Mesenchymal stem cell (in vitro differentiated cells and primary cell): Measurements from ENCODE around the gene ALOXE3.
A peak's percentile ranks its signal among the peaks of the same experiment; 100 is the strongest.

Experiments used
- DNase-seq: peaks from one replicate; pipeline ENCODE4 v3.0.0-alpha.2; 2013
- H2AFZ ChIP-seq: one replicate; pipeline ENCODE4 v1.6.1; 2013; ENCODE audit warnings: low read depth, mild to moderate bottlenecking, control low read depth, inconsistent platforms, low read length, moderate library complexity
- H2AK5ac ChIP-seq: 2 replicates; pipeline ENCODE4 v1.6.1; 2013; ENCODE audit warnings: low read length, moderate library complexity, mild to moderate bottlenecking, inconsistent platforms; ENCODE audit not compliant: severe bottlenecking
- H2BK120ac ChIP-seq: one replicate; pipeline ENCODE4 v1.6.1; 2013; ENCODE audit warnings: low read depth, mild to moderate bottlenecking, inconsistent platforms, low read length, moderate library complexity
- H2BK12ac ChIP-seq, 2 experiments: one replicate each; pipeline ENCODE4 v1.6.1; 2013; ENCODE audit warnings: inconsistent platforms in 2 of 2, low read length in 2 of 2, mild to moderate bottlenecking in 2 of 2, moderate library complexity in 2 of 2, control low read depth in 1 of 2
- H2BK15ac ChIP-seq: one replicate; pipeline ENCODE4 v1.6.1; 2013; ENCODE audit warnings: mild to moderate bottlenecking, low read depth, inconsistent platforms; ENCODE audit not compliant: poor library complexity, severe bottlenecking
- H2BK5ac ChIP-seq: 2 replicates; pipeline ENCODE4 v1.6.1; 2013; ENCODE audit warnings: low read depth, mild to moderate bottlenecking, low read length, control low read depth, inconsistent platforms; ENCODE audit not compliant: poor library complexity, severe bottlenecking
- H3K14ac ChIP-seq, 2 experiments: one replicate each; pipeline ENCODE4 v1.6.1; 2013; ENCODE audit warnings: inconsistent platforms in 2 of 2, low read length in 2 of 2, control low read depth in 1 of 2, mild to moderate bottlenecking in 1 of 2, moderate library complexity in 1 of 2
- H3K18ac ChIP-seq, 2 experiments: one replicate each; pipeline ENCODE4 v1.6.1; 2013; ENCODE audit warnings: inconsistent platforms in 2 of 2, low read length in 2 of 2, control low read depth in 1 of 2, low read depth in 1 of 2, mild to moderate bottlenecking in 1 of 2
- H3K23ac ChIP-seq, 2 experiments: one replicate each; pipeline ENCODE4 v1.6.1; 2013; ENCODE audit warnings: inconsistent platforms in 2 of 2, low read length in 2 of 2, mild to moderate bottlenecking in 2 of 2, moderate library complexity in 2 of 2, control low read depth in 1 of 2
- H3K27ac ChIP-seq: 2 replicates; pipeline ENCODE4 v1.5.1; 2013; ENCODE audit warnings: mild to moderate bottlenecking, moderate library complexity, low read length, control low read depth, inconsistent platforms; ENCODE audit not compliant: poor library complexity, severe bottlenecking
- H3K27me3 ChIP-seq, 2 experiments: 2 replicates each; pipeline versions ENCODE4 v1.6.1 to v1.7.0; 2013; ENCODE audit warnings: low read length in 2 of 2, mild to moderate bottlenecking in 2 of 2, moderate library complexity in 2 of 2, control low read depth in 1 of 2, inconsistent platforms in 1 of 2; ENCODE audit not compliant: control insufficient read depth in 1 of 2, insufficient read depth in 1 of 2
- H3K36me3 ChIP-seq, 2 experiments: 2 replicates each; pipeline versions ENCODE4 v1.6.1 to v1.7.0; 2013; ENCODE audit warnings: low read length in 2 of 2, control low read depth in 1 of 2, inconsistent platforms in 1 of 2, low read depth in 1 of 2, mild to moderate bottlenecking in 1 of 2; ENCODE audit not compliant: insufficient read depth in 2 of 2, control insufficient read depth in 1 of 2
- H3K4ac ChIP-seq, 2 experiments: one replicate each; pipeline ENCODE4 v1.6.1; 2013; ENCODE audit warnings: inconsistent platforms in 2 of 2, low read length in 2 of 2, mild to moderate bottlenecking in 2 of 2, moderate library complexity in 2 of 2, control low read depth in 1 of 2, low read depth in 1 of 2
- H3K4me1 ChIP-seq: 2 replicates; pipeline ENCODE4 v1.6.1; 2013; ENCODE audit warnings: low read depth, low read length, control low read depth; ENCODE audit not compliant: control insufficient read depth, insufficient read depth
- H3K4me2 ChIP-seq: 2 replicates; pipeline ENCODE4 v1.6.1; 2013; ENCODE audit warnings: low read length, mild to moderate bottlenecking, inconsistent platforms; ENCODE audit not compliant: poor library complexity, severe bottlenecking
- H3K4me3 ChIP-seq, 2 experiments: 2 replicates each; pipeline versions ENCODE4 v1.5.1 to v1.7.0; 2013; ENCODE audit warnings: low read length in 2 of 2, mild to moderate bottlenecking in 2 of 2, control low read depth in 1 of 2, low read depth in 1 of 2; ENCODE audit not compliant: insufficient read depth in 1 of 2
- H3K79me1 ChIP-seq: replicated peaks from 2 replicates; pipeline ENCODE4 v1.6.1; 2013; ENCODE audit warnings: mild to moderate bottlenecking, control low read depth, low read length, inconsistent platforms; ENCODE audit not compliant: poor library complexity, severe bottlenecking
- H3K9ac ChIP-seq: 2 replicates; pipeline ENCODE4 v1.7.0; 2013; ENCODE audit warnings: mild to moderate bottlenecking, low read length, moderate library complexity
- H3K9me3 ChIP-seq: 2 replicates; pipeline ENCODE4 v1.7.0; 2013; ENCODE audit warnings: mild to moderate bottlenecking, low read length; ENCODE audit not compliant: control insufficient read depth
- H4K8ac ChIP-seq: one replicate; pipeline ENCODE4 v1.6.1; 2013; ENCODE audit warnings: inconsistent platforms, mild to moderate bottlenecking, low read length, moderate library complexity
- H4K91ac ChIP-seq: one replicate; pipeline ENCODE4 v1.6.1; 2013; ENCODE audit warnings: mild to moderate bottlenecking, low read length, inconsistent platforms
- WGBS: methylation state at CpG from one replicate; pipeline ENCODE4 v1.1.7; 2013; ENCODE audit warnings: mixed read lengths; 5-methylcytosine and 5-hydroxymethylcytosine counted together

Gene ALOXE3

GRCh38 chr17:8059131-8059530 lies 59.2 kb downstream of the ALOXE3 start:
- no peak overlapping the region for H3K14ac ChIP-seq
- no peak overlapping the region for H3K23ac ChIP-seq
- H3K27me3 ChIP-seq, result peaks cover 59 to 62% of the 10 kb centered on the region in 2 experiments
- no peak overlapping the region for H3K18ac ChIP-seq
- H3K4ac ChIP-seq, result no peak overlapping the region
- H2BK12ac ChIP-seq, result no peak overlapping the region
- peaks cover 6% of the 10 kb centered on the region for H3K4me1 ChIP-seq
- H3K9me3 ChIP-seq, result no peaks in the 10 kb centered on the region
- H3K36me3 ChIP-seq, result no peaks in the 10 kb centered on the region
- no peak overlapping the region for H2BK5ac ChIP-seq
- H4K8ac ChIP-seq, result no peak overlapping the region
- no peak overlapping the region for H2BK120ac ChIP-seq
- H3K4me2 ChIP-seq, result no peak overlapping the region
- H3K9ac ChIP-seq, result no peak overlapping the region
- H3K4me3 ChIP-seq, result no peak overlapping the region
- no peak overlapping the region for H2BK15ac ChIP-seq
- H2AFZ ChIP-seq, result no peak overlapping the region
- H2AK5ac ChIP-seq, result no peak overlapping the region
- H3K79me1 ChIP-seq, result no peaks in the 10 kb centered on the region
- 67% methylated on average over 6 of the region's 7 CpGs for WGBS
- no peak overlapping the region for H4K91ac ChIP-seq
- H3K27ac ChIP-seq, result no peak overlapping the region
- no peak for DNase-seq

- Histone ChIP-seq H3K18ac (no peak overlapping the region), H3K4ac (no peak overlapping the region), H3K23ac (no peak overlapping the region), H2BK120ac (no peak overlapping the region), H2BK12ac (no peak overlapping the region), H3K9ac (no peak overlapping the region), H3K4me1 (peaks cover 6% of the 10 kb centered on the region), H2BK5ac (no peak overlapping the region), H3K79me1 (no peaks in the 10 kb centered on the region), H4K91ac (no peak overlapping the region), H3K14ac (no peak overlapping the region), H3K36me3 (no peaks in the 10 kb centered on the region), H2AFZ (no peak overlapping the region), H4K8ac (peak overlapping the region; percentile 29), H2AK5ac (no peak overlapping the region), H2BK15ac (no peak overlapping the region), H3K4me2 (no peak overlapping the region), H3K9me3 (no peaks in the 10 kb centered on the region), H3K27me3 (peaks cover 55 to 56% of the 10 kb centered on the region in 2 experiments), H3K27ac (no peak overlapping the region), H3K4me3 (no peak overlapping the region)
- DNase-seq, result peak; percentile 85
- 13% methylated on average over 14 of the region's 14 CpGs for WGBS
These were observed 60.6 kb downstream of the ALOXE3 start for GRCh38 chr17:8057691-8058114.

- H3K23ac ChIP-seq, result no peak overlapping the region
- no peak overlapping the region for H2BK5ac ChIP-seq
- WGBS, result 74% methylated on average over 17 of the region's 17 CpGs
- H3K79me1 ChIP-seq, result no peaks in the 10 kb centered on the region
- H2BK120ac ChIP-seq, result no peak overlapping the region
- H4K91ac ChIP-seq, result no peak overlapping the region
- H3K27me3 ChIP-seq, result peaks cover 53 to 56% of the 10 kb centered on the region in 2 experiments
- no peak overlapping the region for H3K4me2 ChIP-seq
- H3K18ac ChIP-seq, result peak overlapping the region; percentile 13 to 82
- H3K36me3 ChIP-seq, result no peaks in the 10 kb centered on the region
- H2AFZ ChIP-seq, result no peak overlapping the region
- DNase-seq, result peak; percentile 50
- peak overlapping the region; percentile 46 for H2BK15ac ChIP-seq
- H3K27ac ChIP-seq, result no peak overlapping the region
- no peak overlapping the region for H3K9ac ChIP-seq
- no peaks in the 10 kb centered on the region for H3K9me3 ChIP-seq
- H2AK5ac ChIP-seq, result no peak overlapping the region
- H2BK12ac ChIP-seq, result peak overlapping the region; percentile 23 to 86
- H3K4me3 ChIP-seq, result no peak overlapping the region
- peak overlapping the region in 1 of 2 experiments; percentile 86 for H3K4ac ChIP-seq
- H3K14ac ChIP-seq, result peak overlapping the region in 1 of 2 experiments; percentile 9
- peak overlapping the region; percentile 7 for H4K8ac ChIP-seq
- H3K4me1 ChIP-seq, result peaks cover 6% of the 10 kb centered on the region
These were observed 61.2 kb downstream of the ALOXE3 start for GRCh38 chr17:8056976-8057625.

- peak overlapping the region; percentile 68 to 86 for H3K4ac ChIP-seq
- H2BK12ac ChIP-seq, result peak overlapping the region; percentile 61 to 93
- H3K9ac ChIP-seq, result peak overlapping the region; percentile 51
- no peak overlapping the region for H3K27ac ChIP-seq
- peak overlapping the region; percentile 41 for H4K91ac ChIP-seq
- no peaks in the 10 kb centered on the region for H3K36me3 ChIP-seq
- 28% methylated on average over 12 of the region's 14 CpGs for WGBS
- DNase-seq, result peak; percentile 95
- no peaks in the 10 kb centered on the region for H3K9me3 ChIP-seq
- peak overlapping the region; percentile 6 for H2AFZ ChIP-seq
- no peak overlapping the region for H3K23ac ChIP-seq
- no peak overlapping the region for H2BK5ac ChIP-seq
- H3K4me2 ChIP-seq, result no peak overlapping the region
- H3K4me3 ChIP-seq, result no peak overlapping the region
- peak overlapping the region; percentile 74 for H4K8ac ChIP-seq
- peaks cover 6% of the 10 kb centered on the region for H3K4me1 ChIP-seq
- H2BK120ac ChIP-seq, result peak overlapping the region; percentile 77
- H3K14ac ChIP-seq, result no peak overlapping the region
- peak overlapping the region; percentile 46 for H2BK15ac ChIP-seq
- H3K27me3 ChIP-seq, result peaks cover 53 to 57% of the 10 kb centered on the region in 2 experiments
- H3K18ac ChIP-seq, result peak overlapping the region; percentile 79 to 82
- H3K79me1 ChIP-seq, result no peaks in the 10 kb centered on the region
- H2AK5ac ChIP-seq, result no peak overlapping the region
These were observed 61.9 kb downstream of the ALOXE3 start for GRCh38 chr17:8056232-8056975.
